ENCODE results near the gene FMN2. TPM values are rescaled to one million over a fixed set of nuclear protein-coding genes. Genes with fewer than 3 reads are reported as not detected.

Gene FMN2
- total RNA-seq, 1 donor from 2014 or later = not detected

GRCh38 chr1:240230816-240231215 is 139.1 kb downstream of the FMN2 start:
- ChIA-PET CTCF (no interaction called here), POLR2A (no interaction called here)
- TF ChIP-seq CTCF (IDR thresholded peaks at IDR 0.05) = no peak
- Mint-ChIP-seq H3K36me3 (ENCODE audit: low read depth) (no peaks in the 10 kb centered on the region), H3K9me3 (peaks cover 14% of the 10 kb centered on the region), H3K4me1 (no peaks in the 10 kb centered on the region), H3K4me3 (no peak overlapping the region), H3K27me3 (no peaks in the 10 kb centered on the region), H3K27ac (no peak overlapping the region)
- intact Hi-C loops (cut with micrococcal nuclease) = no loop called here
- no peak for ATAC-seq (ENCODE audit: low read depth)
- no peak for DNase-seq

GRCh38 chr1:240232530-240232929 is 140.8 kb downstream of the FMN2 start:
- Mint-ChIP-seq H3K27me3 (no peaks in the 10 kb centered on the region), H3K4me3 (no peak overlapping the region), H3K4me1 (no peaks in the 10 kb centered on the region), H3K9me3 (peaks cover 12% of the 10 kb centered on the region), H3K27ac (no peak overlapping the region), H3K36me3 (ENCODE audit: low read depth) (no peaks in the 10 kb centered on the region)
- intact Hi-C loops (cut with micrococcal nuclease) = no loop called here
- POLR2A ChIA-PET = no interaction called here
- ATAC-seq (ENCODE audit: low read depth) (no peak), DNase-seq (no peak)
- no peak for TF ChIP-seq CTCF (IDR thresholded peaks at IDR 0.05)
- CTCF ChIA-PET = no interaction called here

- no peak for ATAC-seq (ENCODE audit: low read depth)
- Mint-ChIP-seq H3K4me3 (no peak overlapping the region), H3K36me3 (ENCODE audit: low read depth) (no peaks in the 10 kb centered on the region), H3K27me3 (no peaks in the 10 kb centered on the region), H3K4me1 (no peaks in the 10 kb centered on the region), H3K9me3 (peaks cover 11% of the 10 kb centered on the region), H3K27ac (no peak overlapping the region)
- DNase-seq = no peak
- CTCF ChIA-PET = no interaction called here
- intact Hi-C loops (cut with micrococcal nuclease) = no loop called here
- POLR2A ChIA-PET = no interaction called here
- TF ChIP-seq CTCF (IDR thresholded peaks at IDR 0.05) = no peak
These were observed 143.0 kb downstream of the FMN2 start for GRCh38 chr1:240234485-240235210.

- no peak for DNase-seq
- Mint-ChIP-seq H3K36me3 (ENCODE audit: low read depth) (no peaks in the 10 kb centered on the region), H3K4me3 (no peak overlapping the region), H3K9me3 (peaks cover 11% of the 10 kb centered on the region), H3K27me3 (no peaks in the 10 kb centered on the region), H3K27ac (no peak overlapping the region), H3K4me1 (no peaks in the 10 kb centered on the region)
- ChIA-PET CTCF (interaction anchor here (0.6 kb wide), 1 partner anchor 199 kb away, joined by 3 read pairs; no protein-coding TSS in a partner anchor), POLR2A (no interaction called here)
- TF ChIP-seq CTCF (IDR thresholded peaks at IDR 0.05) = no peak
- intact Hi-C loops (cut with micrococcal nuclease) = no loop called here
- ATAC-seq (ENCODE audit: low read depth) = no peak
These were observed 144.0 kb downstream of the FMN2 start for GRCh38 chr1:240235521-240236288.

- no peaks in the 10 kb centered on the region for H3K4me1 Mint-ChIP-seq
- POLR2A ChIA-PET = no interaction called here
- H3K9me3 Mint-ChIP-seq = peaks cover 15% of the 10 kb centered on the region
- no peaks in the 10 kb centered on the region for H3K36me3 Mint-ChIP-seq (ENCODE audit: low read depth)
- no peaks in the 10 kb centered on the region for H3K27me3 Mint-ChIP-seq
- no peak overlapping the region for H3K27ac Mint-ChIP-seq
- CTCF ChIA-PET = no interaction called here
- no peak for TF ChIP-seq CTCF (IDR thresholded peaks at IDR 0.05)
- intact Hi-C loops (cut with micrococcal nuclease) = no loop called here
- no peak overlapping the region for H3K4me3 Mint-ChIP-seq
- DNase-seq (no peak), ATAC-seq (ENCODE audit: low read depth) (no peak)
These were observed 145.6 kb downstream of the FMN2 start for GRCh38 chr1:240237305-240237721.
